H1 (cell line): ENCODE measurements around the gene DEXI. TPM values are rescaled to one million over a fixed set of nuclear protein-coding genes. Genes with fewer than 3 reads are reported as not detected.

Experiments
- BCL11A ChIP-seq, 2 experiments: IDR thresholded peaks; one replicate each; pipeline ENCODE4 v1.6.1; 2011; ENCODE audit warnings: low read depth in 2 of 2, low read length in 2 of 2, mild to moderate bottlenecking in 2 of 2
- GTF2F1 ChIP-seq: IDR thresholded peaks from 2 replicates; pipeline ENCODE4 v1.6.1; 2012; ENCODE audit warnings: low read depth, low read length, improper control_type of control experiment, borderline replicate concordance
- JUND ChIP-seq: IDR thresholded peaks from 2 replicates; pipeline ENCODE4 v1.6.1; 2011; ENCODE audit warnings: mild to moderate bottlenecking, improper control_type of control experiment, low read length
- RBBP5 ChIP-seq: IDR thresholded peaks from 2 replicates; pipeline ENCODE4 v1.7.1; 2012; ENCODE audit warnings: low read depth, mild to moderate bottlenecking, inconsistent platforms, low read length, moderate library complexity, borderline replicate concordance
- SIX5 ChIP-seq: IDR thresholded peaks from 2 replicates; pipeline ENCODE4 v1.6.1; 2011; ENCODE audit warnings: mild to moderate bottlenecking, low read depth, low read length
- TCF12 ChIP-seq: IDR thresholded peaks from 2 replicates; pipeline ENCODE4 v1.6.1; 2011; ENCODE audit warnings: low read depth, mild to moderate bottlenecking, low read length
- TEAD4 ChIP-seq: IDR thresholded peaks from 2 replicates; pipeline ENCODE4 v1.6.1; 2012; ENCODE audit warnings: low read depth, low read length, inconsistent platforms, mixed read lengths
- polyA plus RNA-seq, 7 experiments: library from polyadenylated mRNA; depleted of rRNA in 3 of 7; stranded (reverse) in 5 of 7; unstranded in 2 of 7; fragments of >200 nt in 5 of 7; fragments of 200-250 nt in 2 of 7; gene quantifications; 1 replicate in 5 of 7; 2 replicates in 1 of 7; 4 replicates in 1 of 7; pipeline versions ENCODE4 v1.2.1 to v1.2.3, GENCODE V29; 2011 to 2013; ENCODE audit warnings: missing spikeins in 2 of 7, mixed read lengths in 2 of 7
- total RNA-seq: library from RNA; stranded (reverse); fragmentation: NEBNext Ultra II Directional; extraction: Animal tissue kit (Norgen Biotek cat#: 25700); gene quantifications from 2 replicates; pipeline ENCODE4 v1.2.1, GENCODE V29; 2021

The DEXI gene
- total and polyA plus RNA-seq, 2 of the 8 experiments (the other 6 are each of a cell fraction or from before 2014, with no cell fraction given): 39.5 to 47.3 TPM

DNA sequence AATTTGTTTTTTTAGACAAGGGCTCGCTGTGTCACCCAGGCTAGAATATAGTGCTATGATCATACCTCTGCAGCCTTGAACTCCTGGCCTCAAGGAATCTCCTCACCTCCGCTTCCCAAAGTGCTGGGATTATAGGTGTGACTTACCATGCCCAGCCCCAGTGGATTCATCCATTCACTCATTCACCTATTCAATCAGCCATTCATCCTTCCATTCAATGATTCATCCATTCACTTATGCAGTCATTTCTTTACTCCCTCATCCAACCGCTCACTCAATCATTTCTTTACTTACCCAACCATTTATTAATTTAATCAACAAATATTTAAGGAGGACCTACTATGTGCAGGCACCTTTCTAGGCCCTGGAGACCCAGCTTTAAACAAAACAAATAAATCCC lies 25.7 kb downstream of the DEXI start (continued):
- TF ChIP-seq GTF2F1 (no peak), TCF12 (no peak), RBBP5 (no peak), JUND (no peak), BCL11A (IDR thresholded peaks at IDR 0.05; ENCODE audit: low read depth in 2 of 2, low read length in 2 of 2) (no peak), SIX5 (no peak), TEAD4 (no peak)
